A549 treated with AZD9567 at 1 μM for 4 hours (cell line): ENCODE measurements around the gene HDX. TPM values are rescaled to one million over a fixed set of nuclear protein-coding genes. Genes with fewer than 3 reads are reported as not detected.

Experiments
- total RNA-seq: library from RNA; stranded (reverse); fragments of 200-300 nt; extraction: Qiagen RNA extraction; gene quantifications from 5 replicates; pipeline ENCODE4 v1.2.3, GENCODE V29; 2022; ENCODE audit not compliant: insufficient read depth

HDX gene, protein sequence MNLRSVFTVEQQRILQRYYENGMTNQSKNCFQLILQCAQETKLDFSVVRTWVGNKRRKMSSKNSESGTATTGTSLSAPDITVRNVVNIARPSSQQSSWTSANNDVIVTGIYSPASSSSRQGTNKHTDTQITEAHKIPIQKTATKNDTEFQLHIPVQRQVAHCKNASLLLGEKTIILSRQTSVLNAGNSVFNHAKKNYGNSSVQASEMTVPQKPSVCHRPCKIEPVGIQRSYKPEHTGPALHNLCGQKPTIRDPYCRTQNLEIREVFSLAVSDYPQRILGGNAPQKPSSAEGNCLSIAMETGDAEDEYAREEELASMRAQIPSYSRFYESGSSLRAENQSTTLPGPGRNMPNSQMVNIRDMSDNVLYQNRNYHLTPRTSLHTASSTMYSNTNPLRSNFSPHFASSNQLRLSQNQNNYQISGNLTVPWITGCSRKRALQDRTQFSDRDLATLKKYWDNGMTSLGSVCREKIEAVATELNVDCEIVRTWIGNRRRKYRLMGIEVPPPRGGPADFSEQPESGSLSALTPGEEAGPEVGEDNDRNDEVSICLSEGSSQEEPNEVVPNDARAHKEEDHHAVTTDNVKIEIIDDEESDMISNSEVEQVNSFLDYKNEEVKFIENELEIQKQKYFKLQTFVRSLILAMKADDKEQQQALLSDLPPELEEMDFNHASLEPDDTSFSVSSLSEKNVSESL
- 1.4 to 2.4 TPM (median 1.9 TPM) in 5 replicates for total RNA-seq

DNA sequence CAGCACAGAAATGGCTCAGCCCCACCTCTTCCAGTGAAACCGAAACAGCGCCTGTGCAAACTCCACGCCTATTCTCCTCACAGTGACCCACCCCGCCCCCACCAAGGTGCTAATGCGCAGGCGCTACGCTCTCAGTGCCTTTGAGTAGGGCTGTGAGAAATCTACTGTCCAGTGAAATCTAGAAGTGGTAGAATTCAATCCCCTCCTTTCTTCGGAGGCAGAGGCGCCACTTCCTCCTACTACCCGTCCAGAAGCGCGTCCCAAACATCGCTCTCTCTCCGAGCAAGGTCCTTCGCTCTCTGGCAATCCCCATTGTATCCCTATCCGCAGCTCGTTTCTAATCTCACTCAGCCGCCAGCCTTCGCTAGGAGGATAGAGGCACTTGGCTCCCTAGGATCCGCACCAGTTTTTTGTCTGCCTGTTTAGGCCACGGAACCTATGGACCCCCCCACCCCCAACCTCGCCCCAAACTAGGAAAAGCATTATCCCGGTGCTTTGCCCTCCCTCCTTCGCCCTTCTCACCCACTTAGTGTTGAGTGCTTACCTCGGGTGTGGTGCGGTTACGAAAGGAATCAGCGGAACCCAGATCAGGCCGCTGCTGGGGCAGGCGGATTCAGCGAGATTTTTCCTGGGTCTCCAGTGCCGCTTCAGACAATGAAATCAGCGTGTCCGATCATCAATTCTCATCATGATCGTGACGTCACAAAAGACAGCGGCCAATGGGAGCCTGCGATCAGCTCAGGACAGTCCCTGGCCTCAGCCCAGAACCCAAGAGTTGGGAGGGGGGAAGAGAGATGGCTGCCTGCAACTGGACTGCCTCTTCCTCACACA, at the start of gene HDX:
Gene HDX (minus strand): TSS at position 656 of the 831 bp plus-strand sequence. CDS start 27,056 bp downstream, outside the sequence.

